ENCODE measurements around the gene KCNG4.

Gene KCNG4

GRCh38 chr16:84182680-84183571 lies 56.9 kb downstream of the KCNG4 start:
- no peak for DNase-seq (ENCODE audit: low spot score)

GRCh38 chr16:84182104-84182503 lies 57.7 kb downstream of the KCNG4 start:
- DNase-seq (ENCODE audit: low spot score), result no peak

GRCh38 chr16:84181144-84181915 lies 58.5 kb downstream of the KCNG4 start:
- no peak for DNase-seq (ENCODE audit: low spot score)

- no peak for DNase-seq (ENCODE audit: low spot score)
Measured at GRCh38 chr16:84180519-84181140, 59.2 kb downstream of the KCNG4 start.

GRCh38 chr16:84179612-84180320 lies 60.0 kb downstream of the KCNG4 start:
- no peak for DNase-seq (ENCODE audit: low spot score)

- DNase-seq (ENCODE audit: low spot score), result no peak
Measured at GRCh38 chr16:84178892-84179611, 60.8 kb downstream of the KCNG4 start.

GRCh38 chr16:84178146-84178765 lies 61.6 kb downstream of the KCNG4 start:
- DNase-seq (ENCODE audit: low spot score), result no peak

- DNase-seq (ENCODE audit: low spot score), result no peak
Measured at GRCh38 chr16:84177741-84178073, 62.1 kb downstream of the KCNG4 start.

GRCh38 chr16:84176192-84177053 lies 63.4 kb downstream of the KCNG4 start:
- DNase-seq (ENCODE audit: low spot score), result no peak

GRCh38 chr16:84175350-84176081 lies 64.3 kb downstream of the KCNG4 start:
- peak; percentile 78 for DNase-seq (ENCODE audit: low spot score)

GRCh38 chr16:84174396-84174795 lies 65.4 kb downstream of the KCNG4 start:
- DNase-seq (ENCODE audit: low spot score), result no peak

- no peak for DNase-seq (ENCODE audit: low spot score)
Measured at GRCh38 chr16:84169765-84170310, 70.0 kb downstream of the KCNG4 start.
